ENCODE results near the gene KIFC1.
"Not testable (repeated sequence)": the region's sequence is repeated elsewhere in the genome, so short reads cannot be mapped to it uniquely, and the experiment has no call there.

DNA sequence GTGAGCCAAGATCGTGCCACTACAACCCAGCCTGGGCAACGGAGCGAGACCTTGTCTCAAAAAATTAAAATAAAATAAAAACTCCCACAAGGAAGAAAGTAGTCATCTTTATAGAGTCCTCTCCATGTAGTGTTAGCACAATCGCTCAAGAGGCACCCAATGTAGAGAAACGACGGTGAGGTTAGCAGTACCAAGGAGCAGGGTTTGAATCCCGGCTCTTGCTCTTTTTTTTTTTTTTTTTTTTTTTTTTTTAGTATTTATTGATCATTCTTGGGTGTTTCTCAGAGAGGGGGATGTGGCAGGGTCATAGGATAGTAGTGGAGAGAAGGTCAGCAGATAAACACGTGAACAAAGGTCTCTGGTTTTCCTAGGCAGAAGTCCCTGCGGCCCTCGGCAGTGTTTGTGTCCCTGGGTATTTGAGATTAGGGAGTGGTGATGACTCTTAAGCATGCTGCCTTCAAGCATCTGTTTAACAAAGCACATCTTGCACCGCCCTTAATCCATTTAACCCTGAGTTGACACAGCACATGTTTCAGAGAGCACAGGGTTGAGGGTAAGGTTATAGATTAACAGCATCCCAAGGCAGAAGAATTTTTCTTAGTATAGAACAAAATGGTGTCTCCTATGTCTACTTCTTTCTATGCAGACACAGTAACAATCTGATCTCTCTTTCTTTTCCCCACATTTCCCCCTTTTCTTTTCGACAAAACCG is 34.3 kb upstream of the KIFC1 start:
- TF ChIP-seq, protein P1, sequence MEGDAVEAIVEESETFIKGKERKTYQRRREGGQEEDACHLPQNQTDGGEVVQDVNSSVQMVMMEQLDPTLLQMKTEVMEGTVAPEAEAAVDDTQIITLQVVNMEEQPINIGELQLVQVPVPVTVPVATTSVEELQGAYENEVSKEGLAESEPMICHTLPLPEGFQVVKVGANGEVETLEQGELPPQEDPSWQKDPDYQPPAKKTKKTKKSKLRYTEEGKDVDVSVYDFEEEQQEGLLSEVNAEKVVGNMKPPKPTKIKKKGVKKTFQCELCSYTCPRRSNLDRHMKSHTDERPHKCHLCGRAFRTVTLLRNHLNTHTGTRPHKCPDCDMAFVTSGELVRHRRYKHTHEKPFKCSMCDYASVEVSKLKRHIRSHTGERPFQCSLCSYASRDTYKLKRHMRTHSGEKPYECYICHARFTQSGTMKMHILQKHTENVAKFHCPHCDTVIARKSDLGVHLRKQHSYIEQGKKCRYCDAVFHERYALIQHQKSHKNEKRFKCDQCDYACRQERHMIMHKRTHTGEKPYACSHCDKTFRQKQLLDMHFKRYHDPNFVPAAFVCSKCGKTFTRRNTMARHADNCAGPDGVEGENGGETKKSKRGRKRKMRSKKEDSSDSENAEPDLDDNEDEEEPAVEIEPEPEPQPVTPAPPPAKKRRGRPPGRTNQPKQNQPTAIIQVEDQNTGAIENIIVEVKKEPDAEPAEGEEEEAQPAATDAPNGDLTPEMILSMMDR (IDR thresholded peaks at IDR 0.05) = not testable (repeated sequence)
- not testable (repeated sequence) for TF ChIP-seq POLR2AphosphoS5, EP300, POLR2A (IDR thresholded peaks at IDR 0.05)

Data from suprapubic skin (tissue), 4 donors.